Activated naive CD8-positive, alpha-beta T cell treated with anti-CD3 and anti-CD28 coated beads, Interleukin-2, amount 50 U/mL, for 24 hours (primary cell): Measurements from ENCODE around the gene OSBPL5.

Source experiments
- ATAC-seq: fragments of 150-1000 bp; cut with Tn5 transposase; one replicate; pipeline ENCODE4 v1.10.0; 2021
- DNase-seq: peaks from one replicate; pipeline ENCODE4 v3.0.0; 2021
- H3K27ac Mint-ChIP-seq: one replicate; pipeline ENCODE4 v1.8.0; 2021; ENCODE audit warnings: mild to moderate bottlenecking, mixed read lengths
- H3K27me3 Mint-ChIP-seq: one replicate; pipeline ENCODE4 v1.8.0; 2021; ENCODE audit warnings: mixed read lengths
- H3K36me3 Mint-ChIP-seq: one replicate; pipeline ENCODE4 v1.8.0; 2021; ENCODE audit warnings: low read depth, mixed read lengths
- H3K4me1 Mint-ChIP-seq: one replicate; pipeline ENCODE4 v1.8.0; 2021; ENCODE audit warnings: mixed read lengths
- H3K4me3 Mint-ChIP-seq: one replicate; pipeline ENCODE4 v1.8.0; 2021; ENCODE audit warnings: mild to moderate bottlenecking, moderate library complexity, mixed read lengths
- H3K9me3 Mint-ChIP-seq: one replicate; pipeline ENCODE4 v1.8.0; 2021; ENCODE audit warnings: mixed read lengths

Gene OSBPL5

GRCh38 chr11:3191586-3192324, 26.6 kb upstream of the OSBPL5 start:
- Mint-ChIP-seq H3K36me3 (no peaks in the 10 kb centered on the region), H3K9me3 (no peaks in the 10 kb centered on the region), H3K27ac (no peak overlapping the region), H3K4me3 (no peak overlapping the region), H3K27me3 (no peaks in the 10 kb centered on the region), H3K4me1 (no peaks in the 10 kb centered on the region)
- no peak for ATAC-seq
- DNase-seq, result no peak

GRCh38 chr11:3190600-3190999, 25.5 kb upstream of the OSBPL5 start:
- H3K4me1 Mint-ChIP-seq, result no peaks in the 10 kb centered on the region
- DNase-seq, result no peak

GRCh38 chr11:3189886-3190583, 24.9 kb upstream of the OSBPL5 start:
- no peak overlapping the region for H3K27ac Mint-ChIP-seq
- DNase-seq, result no peak
- no peak overlapping the region for H3K4me3 Mint-ChIP-seq
- no peaks in the 10 kb centered on the region for H3K27me3 Mint-ChIP-seq
- ATAC-seq, result no peak
- no peaks in the 10 kb centered on the region for H3K4me1 Mint-ChIP-seq
- no peaks in the 10 kb centered on the region for H3K36me3 Mint-ChIP-seq
- H3K9me3 Mint-ChIP-seq, result no peaks in the 10 kb centered on the region

More at GRCh38 chr11:3190600-3190999, 25.5 kb upstream of the OSBPL5 start:
- Mint-ChIP-seq H3K4me3 (no peak overlapping the region), H3K9me3 (no peaks in the 10 kb centered on the region), H3K36me3 (no peaks in the 10 kb centered on the region), H3K27me3 (no peaks in the 10 kb centered on the region), H3K27ac (no peak overlapping the region)
- ATAC-seq, result no peak

- H3K9me3 Mint-ChIP-seq, result no peaks in the 10 kb centered on the region
- no peak overlapping the region for H3K4me3 Mint-ChIP-seq
- H3K27ac Mint-ChIP-seq, result no peak overlapping the region
- DNase-seq (no peak), ATAC-seq (no peak)
- no peaks in the 10 kb centered on the region for H3K36me3 Mint-ChIP-seq
- no peaks in the 10 kb centered on the region for H3K27me3 Mint-ChIP-seq
- no peaks in the 10 kb centered on the region for H3K4me1 Mint-ChIP-seq
Observed at GRCh38 chr11:3189196-3189843, 24.2 kb upstream of the OSBPL5 start.

DNA sequence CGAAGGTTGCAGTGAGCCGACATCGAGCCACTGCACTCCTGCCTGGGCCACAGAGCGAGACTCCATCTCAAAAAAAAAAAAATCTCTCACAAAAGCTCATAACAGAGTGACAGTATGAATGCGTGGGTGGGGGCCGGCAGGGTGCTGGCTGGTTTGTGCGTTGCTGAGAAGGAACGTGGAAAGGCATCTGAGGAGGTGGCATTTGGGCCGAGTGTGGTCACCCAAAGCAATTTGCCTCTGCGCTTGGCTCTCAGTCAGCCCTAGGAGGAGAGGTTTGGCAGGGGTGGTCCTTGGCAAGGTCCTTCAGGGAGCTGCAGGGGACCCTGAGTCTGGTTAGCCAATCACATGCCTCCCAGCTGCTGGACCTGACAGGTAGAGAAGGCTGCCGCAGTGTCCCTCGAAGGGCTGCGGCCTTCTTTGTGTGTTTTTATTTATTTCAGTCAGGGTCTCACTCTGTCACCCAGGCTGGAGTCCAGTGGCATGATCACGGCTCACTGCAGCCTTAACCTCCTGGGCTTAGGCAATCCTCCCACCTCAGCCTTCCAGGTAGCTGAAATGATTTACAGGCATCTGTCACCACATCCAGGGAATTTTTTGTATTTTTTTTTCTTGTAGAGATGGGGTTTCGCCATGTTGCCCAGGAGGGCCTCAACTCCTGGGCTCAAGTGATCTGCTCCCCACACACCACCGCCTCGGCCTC, 23.5 kb upstream of the OSBPL5 start:
- Mint-ChIP-seq H3K27ac (no peak overlapping the region), H3K4me1 (no peaks in the 10 kb centered on the region), H3K4me3 (no peak overlapping the region), H3K9me3 (no peaks in the 10 kb centered on the region), H3K36me3 (no peaks in the 10 kb centered on the region), H3K27me3 (no peaks in the 10 kb centered on the region)
- DNase-seq (no peak), ATAC-seq (no peak)

DNA sequence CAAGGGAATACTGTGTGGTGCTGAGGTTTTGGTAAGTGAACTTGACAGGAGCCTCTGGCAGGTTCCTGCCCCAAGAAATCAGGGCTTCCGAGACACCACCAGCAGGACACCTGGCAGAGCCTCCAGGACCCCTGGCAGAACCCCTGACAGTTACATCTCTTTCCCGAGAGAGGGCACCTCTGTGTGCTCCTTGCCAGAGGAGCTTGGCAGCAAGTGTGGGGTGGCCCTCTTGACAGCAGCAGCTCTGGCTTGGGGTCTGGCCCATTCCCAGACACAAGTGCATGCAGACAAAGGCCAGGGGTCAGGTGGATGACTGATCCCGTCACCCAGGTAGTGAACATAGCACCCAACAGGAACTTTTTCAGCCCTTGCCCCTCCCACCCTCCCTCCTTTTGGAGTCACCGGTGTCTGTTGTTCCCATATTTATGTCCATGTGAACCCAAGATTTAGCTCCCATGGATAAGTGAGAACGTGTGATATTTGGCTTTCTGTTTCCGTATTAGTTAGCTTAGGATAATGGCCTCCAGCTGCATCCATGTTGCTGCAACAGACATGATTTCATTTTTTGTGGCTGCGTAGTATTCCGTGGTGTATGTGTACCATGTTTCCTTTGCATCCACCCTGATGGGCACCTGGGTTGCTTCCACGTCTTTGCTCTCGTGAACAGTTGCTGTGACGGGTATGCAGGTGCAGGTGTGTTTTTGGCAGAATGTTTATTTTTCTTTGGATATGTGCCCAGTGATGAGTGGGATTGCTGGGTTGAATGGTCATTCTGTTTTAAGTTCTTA, 21.2 kb upstream of the OSBPL5 start:
- H3K27ac Mint-ChIP-seq, result no peak overlapping the region
- H3K27me3 Mint-ChIP-seq, result no peaks in the 10 kb centered on the region
- DNase-seq (no peak), ATAC-seq (no peak)
- no peaks in the 10 kb centered on the region for H3K9me3 Mint-ChIP-seq
- no peaks in the 10 kb centered on the region for H3K4me1 Mint-ChIP-seq
- no peaks in the 10 kb centered on the region for H3K36me3 Mint-ChIP-seq
- H3K4me3 Mint-ChIP-seq, result no peak overlapping the region

- H3K27ac Mint-ChIP-seq, result no peak overlapping the region
- H3K27me3 Mint-ChIP-seq, result no peaks in the 10 kb centered on the region
- ATAC-seq (no peak), DNase-seq (no peak)
- no peaks in the 10 kb centered on the region for H3K36me3 Mint-ChIP-seq
- no peaks in the 10 kb centered on the region for H3K4me1 Mint-ChIP-seq
- H3K4me3 Mint-ChIP-seq, result no peak overlapping the region
- no peaks in the 10 kb centered on the region for H3K9me3 Mint-ChIP-seq
Observed at GRCh38 chr11:3184732-3185347, 19.7 kb upstream of the OSBPL5 start.

DNA sequence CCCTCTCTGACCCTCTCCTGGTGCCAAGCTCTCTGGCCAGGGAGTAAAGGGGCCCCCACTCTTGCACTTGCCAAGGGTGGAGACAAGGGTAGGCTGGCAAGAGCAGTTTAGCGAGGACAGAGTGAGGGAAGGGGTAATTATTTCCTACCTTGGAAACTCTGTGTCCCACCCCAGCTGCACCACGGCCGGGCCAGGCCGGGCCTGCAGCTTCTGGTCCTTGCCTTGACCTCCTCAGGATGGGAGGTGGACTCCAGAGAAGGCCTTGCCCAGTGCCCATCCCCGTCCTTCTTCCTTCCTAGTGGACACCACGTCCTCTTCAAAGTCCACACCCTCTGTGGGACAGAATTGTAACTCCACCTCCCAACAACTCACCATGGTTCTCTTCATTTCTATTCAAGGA, 18.4 kb upstream of the OSBPL5 start:
- no peaks in the 10 kb centered on the region for H3K27me3 Mint-ChIP-seq
- no peaks in the 10 kb centered on the region for H3K4me1 Mint-ChIP-seq
- DNase-seq, result no peak
- no peak overlapping the region for H3K27ac Mint-ChIP-seq
- ATAC-seq, result no peak
- H3K4me3 Mint-ChIP-seq, result no peak overlapping the region
- no peaks in the 10 kb centered on the region for H3K9me3 Mint-ChIP-seq
- no peaks in the 10 kb centered on the region for H3K36me3 Mint-ChIP-seq

- no peak for DNase-seq
- H3K27me3 Mint-ChIP-seq, result no peaks in the 10 kb centered on the region
- H3K4me1 Mint-ChIP-seq, result no peaks in the 10 kb centered on the region
- H3K9me3 Mint-ChIP-seq, result peaks cover 3% of the 10 kb centered on the region
- H3K4me3 Mint-ChIP-seq, result no peak overlapping the region
- no peak for ATAC-seq
- H3K27ac Mint-ChIP-seq, result no peak overlapping the region
- no peaks in the 10 kb centered on the region for H3K36me3 Mint-ChIP-seq
Observed at GRCh38 chr11:3182462-3182852, 17.3 kb upstream of the OSBPL5 start.

DNA sequence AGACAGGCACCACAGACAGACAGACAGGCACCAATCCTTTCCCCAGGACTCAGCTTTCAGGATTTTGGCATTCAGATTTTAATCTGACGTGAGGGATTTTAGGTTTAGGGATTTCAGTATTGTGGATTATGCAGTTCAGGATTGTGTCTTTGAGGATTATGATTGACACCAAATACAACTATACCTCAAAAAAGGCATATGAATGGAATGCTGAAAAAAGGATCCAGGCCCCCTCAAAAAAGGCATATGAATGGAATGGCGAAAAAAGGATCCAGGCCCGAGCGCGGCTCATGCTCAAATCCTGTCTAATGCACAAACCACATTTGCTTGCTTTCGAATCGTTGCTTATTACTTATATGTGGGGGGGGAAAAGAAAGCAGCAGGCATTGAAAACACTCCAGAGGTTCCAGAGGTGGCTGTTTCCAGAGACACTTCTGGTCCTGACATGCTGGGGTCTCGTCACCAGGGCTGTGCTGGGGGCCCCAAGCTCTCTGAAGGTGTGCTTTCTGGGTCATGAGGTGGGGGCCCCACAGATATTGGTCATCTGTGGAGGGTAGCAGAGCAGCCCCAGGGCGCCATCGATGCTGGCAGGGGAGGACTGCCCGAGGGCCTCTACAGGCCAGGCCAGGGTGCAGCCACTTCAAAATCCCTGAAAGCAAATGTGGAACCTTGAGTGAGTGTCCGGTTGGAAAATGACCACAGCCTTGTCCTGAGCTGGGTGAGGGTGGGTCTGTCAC, 16.8 kb upstream of the OSBPL5 start:
- Mint-ChIP-seq H3K27me3 (no peaks in the 10 kb centered on the region), H3K36me3 (no peaks in the 10 kb centered on the region), H3K9me3 (peaks cover 7% of the 10 kb centered on the region), H3K4me3 (no peak overlapping the region), H3K27ac (no peak overlapping the region), H3K4me1 (no peaks in the 10 kb centered on the region)
- ATAC-seq (no peak), DNase-seq (no peak)

DNA sequence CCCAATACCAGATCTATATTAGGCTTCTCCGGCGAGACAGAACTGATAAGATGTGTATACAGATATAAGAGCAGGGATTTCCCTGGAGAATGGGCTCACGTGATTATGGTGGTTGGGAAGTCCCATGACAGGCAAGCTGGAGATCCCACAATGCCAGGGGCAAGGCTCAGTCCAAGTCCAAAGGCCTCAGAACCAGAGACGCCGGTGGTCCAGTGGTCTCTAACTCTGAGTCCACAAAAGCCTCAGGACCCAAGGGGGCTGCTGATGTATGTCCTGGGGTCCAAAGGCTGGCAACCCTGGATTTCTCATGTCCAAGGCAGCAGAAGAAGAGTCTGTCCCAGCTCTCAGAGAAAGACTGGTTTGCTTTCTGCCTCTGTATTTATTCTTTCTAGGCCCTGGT, 15.8 kb upstream of the OSBPL5 start:
- DNase-seq (no peak), ATAC-seq (no peak)
- H3K36me3 Mint-ChIP-seq, result no peaks in the 10 kb centered on the region
- H3K4me3 Mint-ChIP-seq, result no peak overlapping the region
- H3K4me1 Mint-ChIP-seq, result no peaks in the 10 kb centered on the region
- H3K9me3 Mint-ChIP-seq, result peaks cover 17% of the 10 kb centered on the region
- no peak overlapping the region for H3K27ac Mint-ChIP-seq
- no peaks in the 10 kb centered on the region for H3K27me3 Mint-ChIP-seq

GRCh38 chr11:3178349-3178748, 13.2 kb upstream of the OSBPL5 start:
- Mint-ChIP-seq H3K36me3 (no peaks in the 10 kb centered on the region), H3K4me1 (no peaks in the 10 kb centered on the region), H3K27me3 (no peaks in the 10 kb centered on the region), H3K4me3 (no peak overlapping the region), H3K27ac (no peak overlapping the region), H3K9me3 (peaks cover 23% of the 10 kb centered on the region)
- no peak for DNase-seq
- ATAC-seq, result no peak

DNA sequence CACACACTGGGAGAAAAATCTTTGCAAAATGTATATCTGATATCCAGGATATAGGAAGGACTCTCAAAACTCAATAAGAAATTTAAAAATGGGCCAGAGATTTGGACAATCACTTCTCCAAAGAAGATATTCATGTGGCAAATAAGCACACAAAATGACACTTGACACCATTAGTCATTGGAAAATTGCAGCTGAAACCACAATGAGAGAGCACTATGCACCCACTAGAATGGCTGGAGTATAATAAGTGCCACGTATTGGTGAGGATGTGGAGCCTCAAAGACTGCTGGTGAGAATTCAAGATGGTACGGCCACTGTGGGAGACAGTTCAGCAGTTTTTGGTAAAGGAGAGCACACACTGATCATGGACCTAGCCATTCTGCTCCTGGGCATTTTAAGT, 12.8 kb upstream of the OSBPL5 start:
- H3K27ac Mint-ChIP-seq, result no peak overlapping the region
- H3K36me3 Mint-ChIP-seq, result no peaks in the 10 kb centered on the region
- H3K27me3 Mint-ChIP-seq, result no peaks in the 10 kb centered on the region
- no peak for DNase-seq
- H3K9me3 Mint-ChIP-seq, result peaks cover 23% of the 10 kb centered on the region
- ATAC-seq, result peak; percentile 54
- no peak overlapping the region for H3K4me3 Mint-ChIP-seq
- no peaks in the 10 kb centered on the region for H3K4me1 Mint-ChIP-seq
